ENCODE data around the gene IL10RA. TPM values are rescaled to one million over a fixed set of nuclear protein-coding genes. Genes with fewer than 3 reads are reported as not detected.

The IL10RA gene
- total RNA-seq, 1 experiment from 2014 or later, result 0.41 TPM

DNA sequence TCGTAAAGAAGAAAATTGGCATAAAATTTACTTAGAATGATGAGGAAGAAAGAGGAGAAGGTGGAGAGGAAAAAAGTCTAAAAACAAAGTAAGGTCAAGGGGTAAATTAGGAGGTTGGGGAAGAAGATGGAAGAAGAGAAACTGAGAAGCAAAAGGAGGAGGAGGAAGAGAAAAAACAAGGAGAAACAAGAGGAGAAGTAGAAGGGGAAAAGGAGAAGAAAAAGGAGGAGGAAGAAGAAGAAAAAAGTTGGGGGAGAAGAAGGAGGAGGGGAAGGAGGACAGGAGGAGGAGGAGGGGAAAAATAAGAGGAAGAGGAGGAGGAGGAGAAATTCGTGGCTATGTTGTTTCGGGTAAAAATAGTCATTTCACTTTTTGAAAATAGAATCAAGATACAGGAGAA is 42.4 kb downstream of the IL10RA start:
- Histone ChIP-seq H3K27ac (ENCODE audit: low read length) (no peak overlapping the region), H3K4me3 (ENCODE audit: low read depth in 2 of 2, low read length in 2 of 2) (no peak overlapping the region), H3K36me3 (ENCODE audit: control insufficient read depth, insufficient read depth, low read length) (no peaks in the 10 kb centered on the region), H3K4me1 (ENCODE audit: control insufficient read depth, insufficient read depth, low read length) (no peaks in the 10 kb centered on the region), H3K27me3 (ENCODE audit: control insufficient read depth, insufficient read depth, low read length) (peaks cover 12% of the 10 kb centered on the region), H3K9me3 (ENCODE audit: control insufficient read depth, insufficient read depth, low read depth, low read length) (no peaks in the 10 kb centered on the region)
- no TSS peak for BruUV-seq (replicated peaks)
- POLR2A ChIA-PET, result no interaction called here
- DNase-seq (ENCODE audit: low read depth, low spot score) (no peak), ATAC-seq (no peak)
- CTCF ChIA-PET, result no interaction called here
- intact Hi-C loops (cut with micrococcal nuclease; ENCODE audit: unreplicated experiment), result no loop called here
- TF ChIP-seq POLR2AphosphoS5 (IDR thresholded peaks at IDR 0.05; ENCODE audit: low read depth, low read length) (no peak), SIN3A (IDR thresholded peaks at IDR 0.05; ENCODE audit: borderline replicate concordance, insufficient read depth, low read depth, low read length) (no peak), TCF7L2 (IDR thresholded peaks at IDR 0.05; ENCODE audit: low read depth, low read length) (no peak)
- TF ChIP-seq, protein P1, sequence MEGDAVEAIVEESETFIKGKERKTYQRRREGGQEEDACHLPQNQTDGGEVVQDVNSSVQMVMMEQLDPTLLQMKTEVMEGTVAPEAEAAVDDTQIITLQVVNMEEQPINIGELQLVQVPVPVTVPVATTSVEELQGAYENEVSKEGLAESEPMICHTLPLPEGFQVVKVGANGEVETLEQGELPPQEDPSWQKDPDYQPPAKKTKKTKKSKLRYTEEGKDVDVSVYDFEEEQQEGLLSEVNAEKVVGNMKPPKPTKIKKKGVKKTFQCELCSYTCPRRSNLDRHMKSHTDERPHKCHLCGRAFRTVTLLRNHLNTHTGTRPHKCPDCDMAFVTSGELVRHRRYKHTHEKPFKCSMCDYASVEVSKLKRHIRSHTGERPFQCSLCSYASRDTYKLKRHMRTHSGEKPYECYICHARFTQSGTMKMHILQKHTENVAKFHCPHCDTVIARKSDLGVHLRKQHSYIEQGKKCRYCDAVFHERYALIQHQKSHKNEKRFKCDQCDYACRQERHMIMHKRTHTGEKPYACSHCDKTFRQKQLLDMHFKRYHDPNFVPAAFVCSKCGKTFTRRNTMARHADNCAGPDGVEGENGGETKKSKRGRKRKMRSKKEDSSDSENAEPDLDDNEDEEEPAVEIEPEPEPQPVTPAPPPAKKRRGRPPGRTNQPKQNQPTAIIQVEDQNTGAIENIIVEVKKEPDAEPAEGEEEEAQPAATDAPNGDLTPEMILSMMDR (IDR thresholded peaks at IDR 0.05), result no peak
- TF ChIP-seq, protein P2, sequence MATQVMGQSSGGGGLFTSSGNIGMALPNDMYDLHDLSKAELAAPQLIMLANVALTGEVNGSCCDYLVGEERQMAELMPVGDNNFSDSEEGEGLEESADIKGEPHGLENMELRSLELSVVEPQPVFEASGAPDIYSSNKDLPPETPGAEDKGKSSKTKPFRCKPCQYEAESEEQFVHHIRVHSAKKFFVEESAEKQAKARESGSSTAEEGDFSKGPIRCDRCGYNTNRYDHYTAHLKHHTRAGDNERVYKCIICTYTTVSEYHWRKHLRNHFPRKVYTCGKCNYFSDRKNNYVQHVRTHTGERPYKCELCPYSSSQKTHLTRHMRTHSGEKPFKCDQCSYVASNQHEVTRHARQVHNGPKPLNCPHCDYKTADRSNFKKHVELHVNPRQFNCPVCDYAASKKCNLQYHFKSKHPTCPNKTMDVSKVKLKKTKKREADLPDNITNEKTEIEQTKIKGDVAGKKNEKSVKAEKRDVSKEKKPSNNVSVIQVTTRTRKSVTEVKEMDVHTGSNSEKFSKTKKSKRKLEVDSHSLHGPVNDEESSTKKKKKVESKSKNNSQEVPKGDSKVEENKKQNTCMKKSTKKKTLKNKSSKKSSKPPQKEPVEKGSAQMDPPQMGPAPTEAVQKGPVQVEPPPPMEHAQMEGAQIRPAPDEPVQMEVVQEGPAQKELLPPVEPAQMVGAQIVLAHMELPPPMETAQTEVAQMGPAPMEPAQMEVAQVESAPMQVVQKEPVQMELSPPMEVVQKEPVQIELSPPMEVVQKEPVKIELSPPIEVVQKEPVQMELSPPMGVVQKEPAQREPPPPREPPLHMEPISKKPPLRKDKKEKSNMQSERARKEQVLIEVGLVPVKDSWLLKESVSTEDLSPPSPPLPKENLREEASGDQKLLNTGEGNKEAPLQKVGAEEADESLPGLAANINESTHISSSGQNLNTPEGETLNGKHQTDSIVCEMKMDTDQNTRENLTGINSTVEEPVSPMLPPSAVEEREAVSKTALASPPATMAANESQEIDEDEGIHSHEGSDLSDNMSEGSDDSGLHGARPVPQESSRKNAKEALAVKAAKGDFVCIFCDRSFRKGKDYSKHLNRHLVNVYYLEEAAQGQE (IDR thresholded peaks at IDR 0.05; ENCODE audit: insufficient read depth in 1 of 2, low read depth in 2 of 2, low read length in 1 of 2), result no peak
- in situ Hi-C loops (cut with HindIII; ENCODE audit: low pct_unique_long_range_greater_than_20kb, low sequenced_read_pairs), result no loop called here

DNA sequence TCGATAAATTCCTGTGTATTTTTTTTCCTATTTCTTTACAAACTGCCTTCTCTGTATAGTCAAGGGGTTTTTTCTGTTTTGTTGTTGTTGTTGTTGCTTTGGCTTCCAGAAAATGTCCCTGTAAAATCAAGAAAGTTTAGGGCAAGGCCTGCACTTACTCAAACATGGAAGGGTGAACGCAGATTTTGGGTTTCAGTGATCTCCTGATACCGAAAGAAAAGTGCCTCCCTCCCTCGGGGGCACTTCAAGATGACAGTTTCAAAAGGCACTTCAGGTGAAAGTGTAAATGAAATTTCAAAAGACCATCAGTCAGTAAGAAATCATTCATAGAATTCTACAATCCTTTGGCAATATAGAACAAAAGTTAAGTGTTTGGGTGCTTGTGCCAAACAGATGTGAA is 47.2 kb downstream of the IL10RA start:
- intact Hi-C loops (cut with micrococcal nuclease; ENCODE audit: unreplicated experiment) (no loop called here), in situ Hi-C loops (cut with HindIII; ENCODE audit: low pct_unique_long_range_greater_than_20kb, low sequenced_read_pairs) (no loop called here)
- Histone ChIP-seq H3K27me3 (ENCODE audit: control insufficient read depth, insufficient read depth, low read length) (peaks cover 11% of the 10 kb centered on the region), H3K4me1 (ENCODE audit: control insufficient read depth, insufficient read depth, low read length) (no peaks in the 10 kb centered on the region), H3K36me3 (ENCODE audit: control insufficient read depth, insufficient read depth, low read length) (no peaks in the 10 kb centered on the region), H3K9me3 (ENCODE audit: control insufficient read depth, insufficient read depth, low read depth, low read length) (no peaks in the 10 kb centered on the region), H3K4me3 (ENCODE audit: low read depth in 2 of 2, low read length in 2 of 2) (no peak overlapping the region), H3K27ac (ENCODE audit: low read length) (no peak overlapping the region)
- TF ChIP-seq TCF7L2 (IDR thresholded peaks at IDR 0.05; ENCODE audit: low read depth, low read length) (no peak), SIN3A (IDR thresholded peaks at IDR 0.05; ENCODE audit: borderline replicate concordance, insufficient read depth, low read depth, low read length) (no peak), POLR2AphosphoS5 (IDR thresholded peaks at IDR 0.05; ENCODE audit: low read depth, low read length) (no peak)
- TF ChIP-seq, protein P2 (IDR thresholded peaks at IDR 0.05; ENCODE audit: insufficient read depth in 1 of 2, low read depth in 2 of 2, low read length in 1 of 2), result no peak
- TF ChIP-seq, protein P1 (IDR thresholded peaks at IDR 0.05), result no peak
- POLR2A ChIA-PET, result no interaction called here
- CTCF ChIA-PET, result no interaction called here
- BruUV-seq (replicated peaks), result no TSS peak
- no peak for DNase-seq (ENCODE audit: low read depth, low spot score)
- ATAC-seq, result no peak

Data from Panc1 (cell line).